OCI-LY1 (cell line): ENCODE results near the gene SLC7A8.

Experiments
- H2AFZ ChIP-seq: fragments of 200-600 bp; sonication (generic), shearing (Covaris generic); 2 replicates; pipeline ENCODE4 v1.6.0; 2014; ENCODE audit warnings: antibody characterized with exemption, mild to moderate bottlenecking, low read length
- H3F3A ChIP-seq: fragments of 200-600 bp; sonication (generic), shearing (Covaris generic); 2 replicates; pipeline ENCODE4 v1.6.0; 2014; ENCODE audit warnings: mild to moderate bottlenecking, antibody characterized with exemption, low read length, moderate library complexity; ENCODE audit not compliant: insufficient read depth
- H3K27ac ChIP-seq: fragments of 200-600 bp; sonication (generic); 2 replicates; pipeline ENCODE4 v1.5.1; 2014; ENCODE audit warnings: low read length, mixed run types, mild to moderate bottlenecking, low read depth; ENCODE audit not compliant: poor library complexity, severe bottlenecking
- H3K27me3 ChIP-seq: fragments of 200-600 bp; sonication (generic); 2 replicates; pipeline ENCODE4 v1.6.0; 2014; ENCODE audit warnings: antibody characterized with exemption, mild to moderate bottlenecking, low read length, moderate library complexity; ENCODE audit not compliant: insufficient read depth
- H3K36me3 ChIP-seq: fragments of 200-600 bp; sonication (generic); 2 replicates; pipeline ENCODE4 v1.6.1; 2014; ENCODE audit warnings: mild to moderate bottlenecking, antibody characterized with exemption, low read length, moderate library complexity, mixed read lengths; ENCODE audit not compliant: insufficient read depth
- H3K4me1 ChIP-seq: fragments of 200-600 bp; sonication (generic); 2 replicates; pipeline ENCODE4 v1.5.1; 2014; ENCODE audit warnings: mild to moderate bottlenecking, low read length, moderate library complexity; ENCODE audit not compliant: insufficient read depth, severe bottlenecking
- H3K4me2 ChIP-seq: fragments of 200-600 bp; sonication (generic), shearing (Covaris generic); 2 replicates; pipeline ENCODE4 v1.6.1; 2014; ENCODE audit warnings: low read length
- H3K4me3 ChIP-seq: fragments of 200-600 bp; sonication (generic); 2 replicates; pipeline ENCODE4 v1.5.1; 2014; ENCODE audit warnings: low read length, low read depth, mild to moderate bottlenecking, mixed read lengths; ENCODE audit not compliant: poor library complexity, severe bottlenecking
- H3K79me2 ChIP-seq: fragments of 200-600 bp; shearing (Covaris generic); 2 replicates; pipeline ENCODE4 v1.6.1; 2016; ENCODE audit warnings: mixed run types, low read length, mixed read lengths; ENCODE audit not compliant: insufficient read depth
- H3K9ac ChIP-seq: fragments of 200-600 bp; sonication (generic), shearing (Covaris generic); 2 replicates; pipeline ENCODE4 v1.6.1; 2014; ENCODE audit warnings: mild to moderate bottlenecking, low read length, mixed read lengths
- H3K9me2 ChIP-seq: fragments of 200-600 bp; sonication (generic), shearing (Covaris generic); 2 replicates; pipeline ENCODE4 v1.6.1; 2014; ENCODE audit warnings: low read depth, mild to moderate bottlenecking, low read length, mixed read lengths
- H3K9me3 ChIP-seq: fragments of 200-600 bp; shearing (Covaris generic); 2 replicates; pipeline ENCODE4 v1.6.1; 2014; ENCODE audit warnings: low read length, mixed read lengths
- H4K20me1 ChIP-seq: fragments of 200-600 bp; sonication (generic), shearing (Covaris generic); 2 replicates; pipeline ENCODE4 v1.6.0; 2016; ENCODE audit warnings: mild to moderate bottlenecking, low read length; ENCODE audit not compliant: insufficient read depth
- CTCF ChIP-seq: fragments of 200-600 bp; sonication (generic), shearing (Covaris generic); IDR thresholded peaks from 2 replicates; pipeline ENCODE4 v1.5.1; 2017; ENCODE audit warnings: mild to moderate bottlenecking, antibody characterized with exemption, low read length, moderate library complexity, mixed read lengths
- EZH2 ChIP-seq: fragments of 200-600 bp; sonication (generic), shearing (Covaris generic); IDR thresholded peaks from 2 replicates; pipeline ENCODE4 v1.8.0; 2017; ENCODE audit warnings: borderline replicate concordance, mixed run types, mild to moderate bottlenecking, antibody characterized with exemption, low read length, moderate library complexity, mixed read lengths

The SLC7A8 gene

GRCh38 chr14:23172096-23172495, 11.4 kb downstream of the SLC7A8 start:
- no peaks in the 10 kb centered on the region for H3K36me3 ChIP-seq
- TF ChIP-seq CTCF (no peak), EZH2 (no peak)
- H3K9ac ChIP-seq, result no peak overlapping the region
- no peaks in the 10 kb centered on the region for H3F3A ChIP-seq
- no peaks in the 10 kb centered on the region for H3K9me2 ChIP-seq
- no peaks in the 10 kb centered on the region; the same call in none of the 2 replicates for H3K27me3 ChIP-seq
- no peaks in the 10 kb centered on the region for H3K79me2 ChIP-seq
- H3K9me3 ChIP-seq, result no peaks in the 10 kb centered on the region
- H3K4me2 ChIP-seq, result no peak overlapping the region
- H2AFZ ChIP-seq, result no peak overlapping the region
- no peak overlapping the region for H3K27ac ChIP-seq
- H3K4me1 ChIP-seq, result no peaks in the 10 kb centered on the region
- H3K4me3 ChIP-seq, result no peak overlapping the region
- no peaks in the 10 kb centered on the region for H4K20me1 ChIP-seq

GRCh38 chr14:23171222-23171975, 12.1 kb downstream of the SLC7A8 start:
- Histone ChIP-seq H3K27ac (no peak overlapping the region), H3F3A (no peaks in the 10 kb centered on the region), H3K4me1 (no peaks in the 10 kb centered on the region), H3K4me3 (no peak overlapping the region), H3K27me3 (no peaks in the 10 kb centered on the region; the same call in none of the 2 replicates), H3K9me3 (no peaks in the 10 kb centered on the region), H4K20me1 (no peaks in the 10 kb centered on the region), H3K36me3 (no peaks in the 10 kb centered on the region), H3K9ac (no peak overlapping the region), H2AFZ (no peak overlapping the region), H3K79me2 (no peaks in the 10 kb centered on the region), H3K9me2 (no peaks in the 10 kb centered on the region), H3K4me2 (no peak overlapping the region)
- no peak for TF ChIP-seq CTCF
- no peak for TF ChIP-seq EZH2

- H3F3A ChIP-seq, result no peaks in the 10 kb centered on the region
- no peak overlapping the region for H2AFZ ChIP-seq
- no peak for TF ChIP-seq EZH2
- TF ChIP-seq CTCF, result no peak
- no peak overlapping the region for H3K4me2 ChIP-seq
- H3K9ac ChIP-seq, result no peak overlapping the region
- no peaks in the 10 kb centered on the region for H3K36me3 ChIP-seq
- no peaks in the 10 kb centered on the region for H4K20me1 ChIP-seq
- H3K27me3 ChIP-seq, result no peaks in the 10 kb centered on the region; the same call in none of the 2 replicates
- H3K9me2 ChIP-seq, result no peaks in the 10 kb centered on the region
- H3K79me2 ChIP-seq, result no peaks in the 10 kb centered on the region
- no peaks in the 10 kb centered on the region for H3K9me3 ChIP-seq
- no peak overlapping the region for H3K27ac ChIP-seq
- no peaks in the 10 kb centered on the region for H3K4me1 ChIP-seq
- no peak overlapping the region for H3K4me3 ChIP-seq
Observed at GRCh38 chr14:23169622-23170021, 13.8 kb downstream of the SLC7A8 start.
